OCI-LY7 (cell line): ENCODE results near the gene BRME1. TPM values are rescaled to one million over a fixed set of nuclear protein-coding genes. Genes with fewer than 3 reads are reported as not detected.

Source experiments
- BruUV-seq: library from RNA; stranded (reverse); fragments of 400-500 nt; replicated peaks from 2 replicates; lab custom pipeline; 2021; lab: Mats Ljungman, UMichigan
- CTCF ChIA-PET: fragments of 300-600 bp; sonication (Branson Sonifier 250); formaldehyde crosslinking; loops from one replicate; lab custom pipeline; 2022; ENCODE audit warnings: antibody characterized with exemption; ENCODE audit not compliant: unreplicated experiment; lab: Charles Lee
- POLR2A ChIA-PET: fragments of 300-600 bp; sonication (Branson Sonifier 250); formaldehyde crosslinking; loops from one replicate; lab custom pipeline; 2022; ENCODE audit warnings: antibody characterized with exemption; lab: Charles Lee
- DNase-seq: peaks from one replicate; pipeline ENCODE4 v3.0.0-alpha.2; 2015; ENCODE audit warnings: low spot score
- H2AFZ ChIP-seq: fragments of 200-600 bp; sonication (generic), shearing (Covaris generic); 2 replicates; pipeline ENCODE4 v1.6.1; 2014; ENCODE audit warnings: mild to moderate bottlenecking, antibody characterized with exemption, low read length, moderate library complexity
- H3K27ac ChIP-seq: fragments of 200-600 bp; sonication (generic); 2 replicates; pipeline ENCODE4 v1.5.1; 2014; ENCODE audit warnings: mixed run types, low read depth, mild to moderate bottlenecking, moderate library complexity, low read length, inconsistent platforms; ENCODE audit not compliant: poor library complexity, severe bottlenecking
- H3K36me3 ChIP-seq: fragments of 200-600 bp; sonication (generic); 2 replicates; pipeline ENCODE4 v1.6.1; 2014; ENCODE audit warnings: mild to moderate bottlenecking, antibody characterized with exemption, low read length, moderate library complexity, mixed read lengths; ENCODE audit not compliant: insufficient read depth
- H3K4me1 ChIP-seq: fragments of 200-600 bp; sonication (generic); 2 replicates; pipeline ENCODE4 v1.5.1; 2014; ENCODE audit warnings: mild to moderate bottlenecking, low read length; ENCODE audit not compliant: insufficient read depth, poor library complexity, severe bottlenecking
- H3K4me2 ChIP-seq: fragments of 200-600 bp; sonication (generic); 2 replicates; pipeline ENCODE4 v1.6.1; 2014; ENCODE audit warnings: mild to moderate bottlenecking, low read length
- H3K4me3 ChIP-seq: fragments of 200-600 bp; sonication (generic); 2 replicates; pipeline ENCODE4 v1.5.1; 2014; ENCODE audit warnings: mild to moderate bottlenecking, low read depth, low read length; ENCODE audit not compliant: poor library complexity, severe bottlenecking
- H3K79me2 ChIP-seq: fragments of 200-600 bp; sonication (generic); 2 replicates; pipeline ENCODE4 v1.6.1; 2016; ENCODE audit warnings: low read depth, mild to moderate bottlenecking, low read length, moderate library complexity, mixed read lengths; ENCODE audit not compliant: insufficient read depth
- H3K9me2 ChIP-seq: fragments of 200-600 bp; sonication (generic); 2 replicates; pipeline ENCODE4 v1.6.1; 2016; ENCODE audit warnings: mild to moderate bottlenecking, low read length, mixed read lengths; ENCODE audit not compliant: insufficient read depth
- H3K9me3 ChIP-seq: fragments of 200-600 bp; sonication (generic); 2 replicates; pipeline ENCODE4 v1.6.1; 2014; ENCODE audit warnings: mild to moderate bottlenecking, mixed run types, low read length, mixed read lengths
- H4K20me1 ChIP-seq: fragments of 200-600 bp; sonication (generic); 2 replicates; pipeline ENCODE4 v1.6.1; 2014; ENCODE audit warnings: mild to moderate bottlenecking, antibody characterized with exemption, low read length, moderate library complexity, mixed read lengths; ENCODE audit not compliant: insufficient read depth
- CTCF ChIP-seq: fragments of 200-600 bp; sonication (generic); conservative IDR thresholded peaks from 2 replicates; pipeline ENCODE4 v1.5.1; 2014; ENCODE audit warnings: mild to moderate bottlenecking, antibody characterized with exemption, low read length, moderate library complexity, mixed read lengths
- EZH2phosphoT487 ChIP-seq: fragments of 200-600 bp; sonication (generic); IDR thresholded peaks from 2 replicates; pipeline ENCODE4 v1.6.1; 2018; ENCODE audit warnings: low read depth, borderline replicate concordance, mild to moderate bottlenecking, mixed run types, antibody characterized with exemption, low read length, moderate library complexity, mixed read lengths
- intact Hi-C: fragments of 100-400 bp; cut with micrococcal nuclease; formaldehyde crosslinking; loops from one replicate; pipeline ENCODE4 v1.10.0; 2022; ENCODE audit not compliant: unreplicated experiment
- total RNA-seq, 2 experiments: library from RNA; depleted of rRNA in 1 of 2; stranded (reverse); fragments of >200 nt in 1 of 2; shearing (Covaris generic) in 1 of 2; gene quantifications; 2 replicates each; pipeline ENCODE4 v1.2.3, GENCODE V29; 2014 to 2022

BRME1 gene
- total RNA-seq, 2 experiments from 2014 or later, result 2.5 to 7.2 TPM

- H2AFZ ChIP-seq, result peak overlapping the region; percentile 56; the same call in 1 of the 2 replicates
- POLR2A ChIA-PET, result interaction anchor here (0.5 to 1.9 kb wide), 4 partner anchors 10 to 88 kb away, joined by 5 to 6 read pairs (median 5); partner anchors contain the start of gene C19orf53
- no peak for TF ChIP-seq CTCF
- no peak for TF ChIP-seq EZH2phosphoT487
Measured at GRCh38 chr19:13835791-13836723, 69.9 kb downstream of the BRME1 start.

GRCh38 chr19:13834244-13835069, 71.5 kb downstream of the BRME1 start:
- Histone ChIP-seq H4K20me1 (no peaks in the 10 kb centered on the region), H3K27ac (peak overlapping the region; percentile 19), H3K9me2 (no peaks in the 10 kb centered on the region), H2AFZ (peak overlapping the region; percentile 95; the same call in 1 of the 2 replicates), H3K9me3 (no peaks in the 10 kb centered on the region), H3K4me3 (peak overlapping the region; percentile 69), H3K4me2 (peak overlapping the region; percentile 91), H3K79me2 (no peaks in the 10 kb centered on the region), H3K4me1 (peaks cover 52% of the 10 kb centered on the region), H3K36me3 (no peaks in the 10 kb centered on the region)
- intact Hi-C loops, result loop anchor here (10.0 kb wide), 2 partner anchors 50 to 670 kb away; no protein-coding TSS in a partner anchor
- ChIA-PET CTCF (no interaction called here), POLR2A (no interaction called here)
- no TSS peak for BruUV-seq
- no peak for DNase-seq
- no peak for TF ChIP-seq EZH2phosphoT487
- no peak for TF ChIP-seq CTCF

More at GRCh38 chr19:13835791-13836723, 69.9 kb downstream of the BRME1 start:
- H4K20me1 ChIP-seq, result no peaks in the 10 kb centered on the region
- BruUV-seq, result no TSS peak
- H3K27ac ChIP-seq, result peak overlapping the region; percentile 67
- H3K4me2 ChIP-seq, result peak overlapping the region; percentile 71
- peaks cover 65% of the 10 kb centered on the region for H3K4me1 ChIP-seq
- intact Hi-C loops, result loop anchor here (10.0 kb wide), 2 partner anchors 51 to 671 kb away; no protein-coding TSS in a partner anchor
- no peaks in the 10 kb centered on the region for H3K9me3 ChIP-seq
- H3K79me2 ChIP-seq, result no peaks in the 10 kb centered on the region
- peak overlapping the region; percentile 33 for H3K4me3 ChIP-seq
- DNase-seq, result peak; percentile 55
- H3K9me2 ChIP-seq, result no peaks in the 10 kb centered on the region
- H3K36me3 ChIP-seq, result no peaks in the 10 kb centered on the region
- CTCF ChIA-PET, result no interaction called here
